SK-N-MC (cell line): ENCODE measurements around the gene RBM23.

Source experiments
- EZH2 ChIP-seq: fragments of 200-600 bp; sonication (generic); IDR thresholded peaks from one replicate; pipeline ENCODE4 v1.6.1; 2017; ENCODE audit warnings: antibody characterized with exemption
- FOXP2 ChIP-seq: optimal IDR thresholded peaks from 2 replicates; pipeline ENCODE3; 2011; ENCODE audit warnings: mild to moderate bottlenecking, moderate library complexity; ENCODE audit not compliant: insufficient read depth; ENCODE audit errors: extremely low read length, control extremely low read depth
- POLR2AphosphoS5 ChIP-seq: IDR thresholded peaks from 2 replicates; pipeline ENCODE4 v1.6.1; 2012; ENCODE audit warnings: mild to moderate bottlenecking, low read depth, low read length, borderline replicate concordance

GRCh38 chr14:22929104-22929960, 10.4 kb upstream of the RBM23 start, which contains the start of gene PRMT5:
- TF ChIP-seq EZH2 (no peak), POLR2AphosphoS5 (peak; percentile 95), FOXP2 (peak; percentile 45)
